Tibial nerve (tissue), 4 donors: Measurements from ENCODE around the gene ARIH2. TPM values are rescaled to one million over a fixed set of nuclear protein-coding genes. Genes with fewer than 3 reads are reported as not detected.
A peak's percentile ranks its signal among the peaks of the same experiment; 100 is the strongest.

ENCODE experiments used
- DNase-seq, 2 donors: peaks; one replicate each; pipeline ENCODE4 v3.0.0-alpha.2; 2019; ENCODE audit warnings: low spot score in 2 of 2
- H3K27ac ChIP-seq, 4 donors: fragments of 200-600 bp; sonication (generic) in 3 of 4; one replicate each; pipeline ENCODE4 v1.5.1; 2017 to 2019; ENCODE audit warnings: mild to moderate bottlenecking in 1 of 4
- H3K27me3 ChIP-seq, 2 donors: fragments of 200-600 bp; sonication (generic) in 1 of 2; one replicate each; pipeline versions ENCODE4 v1.5.1 to v1.6.0; 2017 to 2019
- H3K36me3 ChIP-seq, 3 donors: fragments of 200-600 bp; sonication (generic); one replicate each; pipeline ENCODE4 v1.5.1; 2018 to 2019
- H3K4me1 ChIP-seq, 4 donors: fragments of 200-600 bp; sonication (generic) in 3 of 4; one replicate each; pipeline ENCODE4 v1.5.1; 2017 to 2019
- H3K4me3 ChIP-seq, 4 donors: fragments of 200-600 bp; sonication (generic) in 3 of 4; one replicate each; pipeline ENCODE4 v1.5.1; 2017 to 2019; ENCODE audit warnings: mild to moderate bottlenecking in 1 of 4, moderate library complexity in 1 of 4
- H3K9me3 ChIP-seq, 4 donors: fragments of 200-600 bp; sonication (generic) in 3 of 4; one replicate each; pipeline ENCODE4 v1.5.1; 2017 to 2019
- EP300 ChIP-seq, 2 donors: sonication (generic); formaldehyde crosslinking; IDR thresholded peaks; one replicate each; pipeline ENCODE4 v1.6.1; 2017; ENCODE audit warnings: antibody characterized with exemption in 2 of 2, mild to moderate bottlenecking in 1 of 2
- POLR2A ChIP-seq, 2 donors: fragments of 450-650 bp; IDR thresholded peaks; one replicate each; pipeline ENCODE4 v1.6.1; 2017; ENCODE audit warnings: antibody characterized with exemption in 2 of 2, mild to moderate bottlenecking in 2 of 2, moderate library complexity in 2 of 2
- WGBS, 2 donors: methylation state at CpG; one replicate each; pipeline ENCODE4 v1.1.5; 2018; 5-methylcytosine and 5-hydroxymethylcytosine counted together
- total RNA-seq, 4 donors: library from RNA; depleted of rRNA; stranded (reverse); fragments of >200 nt; gene quantifications; one replicate each; pipeline ENCODE4 v1.1.0, GENCODE V29; 2016
- TF ChIP-seq, protein P1 (sequence below), 5 experiments: fragments of 200-600 bp in 3 of 5; fragments of 450-650 bp in 2 of 5; sonication (generic) in 3 of 5; IDR thresholded peaks; one replicate each; pipeline ENCODE4 v1.5.1; 2016 to 2019; ENCODE audit warnings: antibody characterized with exemption in 5 of 5, mild to moderate bottlenecking in 3 of 5, moderate library complexity in 2 of 5

ARIH2 gene
- 100 to 1,000 TPM in 2 of 4 donors, 10 to 100 TPM in 2; 68.8 to 115 (median 94.4) TPM for total RNA-seq

DNA sequence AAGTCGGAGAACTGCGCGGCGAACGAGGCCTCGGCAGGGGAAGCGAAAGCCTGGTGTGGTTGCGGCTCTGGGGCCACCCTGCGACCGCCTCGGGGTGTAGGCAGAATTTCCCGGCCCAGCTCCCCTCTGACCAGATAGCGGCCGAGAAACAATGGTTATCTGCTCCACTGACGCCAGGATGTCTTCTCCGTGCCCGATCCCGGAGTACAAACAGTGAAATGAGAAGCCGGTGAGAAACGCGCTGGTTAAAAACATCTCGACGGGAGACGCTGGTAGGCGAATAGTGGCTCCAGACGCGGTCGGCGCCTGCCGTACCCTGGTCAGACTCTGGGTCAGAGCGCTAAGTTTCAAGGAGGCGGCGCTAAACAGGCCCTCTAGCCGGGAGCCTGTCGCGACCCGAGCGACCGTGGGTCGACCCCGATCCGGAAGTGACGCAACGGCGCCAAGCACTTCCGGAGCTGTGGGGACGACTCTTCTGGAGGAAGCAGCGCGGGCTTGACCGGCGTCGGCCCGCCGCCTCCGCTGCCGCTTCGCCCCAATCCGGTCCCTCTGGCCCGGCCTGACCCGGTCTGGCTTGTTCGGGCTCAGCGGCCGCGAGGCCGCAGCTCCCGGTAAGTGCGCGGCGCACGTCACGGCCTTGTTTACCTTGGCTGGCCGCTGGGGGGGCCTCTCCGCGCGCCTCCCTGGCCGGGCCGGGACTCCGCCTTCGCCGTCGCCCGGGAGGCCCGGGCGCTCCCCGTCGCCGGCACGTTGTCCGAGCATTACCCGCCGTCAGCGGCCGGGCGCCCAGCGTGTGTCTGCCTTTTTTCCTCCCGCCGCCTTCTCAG lies at the start of gene ARIH2:
ARIH2 (plus strand) TSS at position 455 of the 827 bp plus-strand sequence. CDS start 8,717 bp downstream, outside the sequence.
- DNase-seq = peak; percentile 78 to 80
- Histone ChIP-seq H3K27ac (peak within 1 kb of the TSS; percentile 78 to 96 (median 96)), H3K4me3 (peak within 1 kb of the TSS; percentile 86 to 92 (median 88)), H3K36me3 (peaks cover 0 to 22% (median 0%) of the 10 kb centered on the region in 3 donors), H3K9me3 (no peaks in the 10 kb centered on the region), H3K27me3 (no peaks in the 10 kb centered on the region), H3K4me1 (peaks cover 0 to 45% (median 17%) of the 10 kb centered on the region in 4 donors)
- TF ChIP-seq POLR2A (IDR thresholded peaks at IDR 0.05) = peak in 1 of 2 donors; percentile 87
- TF ChIP-seq, protein P1, sequence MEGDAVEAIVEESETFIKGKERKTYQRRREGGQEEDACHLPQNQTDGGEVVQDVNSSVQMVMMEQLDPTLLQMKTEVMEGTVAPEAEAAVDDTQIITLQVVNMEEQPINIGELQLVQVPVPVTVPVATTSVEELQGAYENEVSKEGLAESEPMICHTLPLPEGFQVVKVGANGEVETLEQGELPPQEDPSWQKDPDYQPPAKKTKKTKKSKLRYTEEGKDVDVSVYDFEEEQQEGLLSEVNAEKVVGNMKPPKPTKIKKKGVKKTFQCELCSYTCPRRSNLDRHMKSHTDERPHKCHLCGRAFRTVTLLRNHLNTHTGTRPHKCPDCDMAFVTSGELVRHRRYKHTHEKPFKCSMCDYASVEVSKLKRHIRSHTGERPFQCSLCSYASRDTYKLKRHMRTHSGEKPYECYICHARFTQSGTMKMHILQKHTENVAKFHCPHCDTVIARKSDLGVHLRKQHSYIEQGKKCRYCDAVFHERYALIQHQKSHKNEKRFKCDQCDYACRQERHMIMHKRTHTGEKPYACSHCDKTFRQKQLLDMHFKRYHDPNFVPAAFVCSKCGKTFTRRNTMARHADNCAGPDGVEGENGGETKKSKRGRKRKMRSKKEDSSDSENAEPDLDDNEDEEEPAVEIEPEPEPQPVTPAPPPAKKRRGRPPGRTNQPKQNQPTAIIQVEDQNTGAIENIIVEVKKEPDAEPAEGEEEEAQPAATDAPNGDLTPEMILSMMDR (IDR thresholded peaks at IDR 0.05) = peak in 2 of 5 experiments; percentile 6 to 62
- peak; percentile 78 to 92 for TF ChIP-seq EP300 (IDR thresholded peaks at IDR 0.05)
- 0% methylated on average over 42 to 96 of the region's 97 CpGs for WGBS, 2 donors

DNA sequence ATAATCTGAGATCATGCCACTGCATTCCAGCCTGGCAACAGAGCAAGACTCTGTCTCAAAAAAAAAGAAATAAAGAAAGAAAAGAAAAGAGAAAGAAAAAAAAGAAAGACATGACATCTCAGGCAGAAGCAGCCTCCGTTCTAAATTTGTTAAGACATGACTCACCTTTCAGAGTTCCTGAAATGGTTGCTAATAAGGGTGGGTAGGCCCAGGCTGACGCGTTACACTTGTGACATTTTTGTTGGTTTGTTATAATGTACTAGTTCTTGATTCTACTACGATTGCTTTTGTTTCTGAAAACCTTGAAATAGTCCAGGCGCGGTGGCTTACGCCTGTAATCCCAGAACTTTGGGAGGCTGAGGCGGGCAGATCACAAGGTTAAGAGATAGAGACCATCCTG lies 41.0 kb upstream of the ARIH2 start:
- H3K27ac ChIP-seq = no peak overlapping the region
- H3K4me1 ChIP-seq = peaks cover 0 to 3% (median 0%) of the 10 kb centered on the region in 4 donors
- no peaks in the 10 kb centered on the region for H3K9me3 ChIP-seq
- no peak for DNase-seq
- TF ChIP-seq POLR2A (IDR thresholded peaks at IDR 0.05) (no peak), EP300 (IDR thresholded peaks at IDR 0.05) (no peak)
- TF ChIP-seq, protein P1 (IDR thresholded peaks at IDR 0.05) = no peak
- WGBS, 2 donors = 91 to 97% methylated on average over 8 of the region's 8 CpGs
- peaks cover 0 to 54% (median 0%) of the 10 kb centered on the region in 3 donors for H3K36me3 ChIP-seq
- no peaks in the 10 kb centered on the region for H3K27me3 ChIP-seq
- H3K4me3 ChIP-seq = no peak overlapping the region

DNA sequence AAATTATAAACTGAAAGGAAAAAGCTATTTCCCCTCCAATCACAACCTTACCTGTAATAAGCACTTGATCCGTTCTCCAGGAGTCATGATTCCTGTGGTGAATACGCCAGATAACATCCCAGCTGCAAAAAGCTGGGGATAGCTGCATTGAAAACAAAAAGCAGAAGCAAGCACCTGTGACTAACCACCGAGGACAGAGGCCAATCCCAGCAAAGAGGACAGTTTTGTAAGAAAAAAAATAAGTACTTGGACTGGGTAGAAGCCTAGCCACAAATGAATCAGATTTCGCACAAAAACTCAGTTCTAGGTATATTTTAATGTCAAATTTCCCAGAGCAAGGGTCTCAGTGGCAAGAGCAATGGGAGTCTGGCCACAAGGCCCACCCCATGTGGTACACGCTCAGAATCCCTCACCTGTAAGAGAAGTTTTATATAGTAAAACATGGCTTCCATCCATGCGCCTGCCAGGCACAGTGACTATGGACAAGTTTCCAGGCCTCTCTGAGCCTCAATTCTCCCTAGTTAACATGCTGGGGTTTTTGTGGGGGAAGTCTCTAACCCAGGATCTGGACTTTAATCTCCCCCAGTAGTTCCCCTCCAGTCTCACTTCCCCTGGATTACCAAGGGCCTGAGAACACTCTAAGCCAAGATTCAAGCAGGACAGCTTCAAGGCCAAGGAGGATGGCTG lies 39.2 kb upstream of the ARIH2 start:
- WGBS, 2 donors = 86 to 89% methylated on average over 6 of the region's 6 CpGs
- DNase-seq = no peak
- Histone ChIP-seq H3K4me1 (peaks cover 0 to 3% (median 0%) of the 10 kb centered on the region in 4 donors), H3K27me3 (no peaks in the 10 kb centered on the region), H3K36me3 (peaks cover 0 to 54% (median 0%) of the 10 kb centered on the region in 3 donors), H3K27ac (no peak overlapping the region), H3K4me3 (no peak overlapping the region), H3K9me3 (no peaks in the 10 kb centered on the region)
- TF ChIP-seq POLR2A (IDR thresholded peaks at IDR 0.05) = no peak
- TF ChIP-seq EP300 (IDR thresholded peaks at IDR 0.05) = no peak
- TF ChIP-seq, protein P1 (IDR thresholded peaks at IDR 0.05) = no peak

DNA sequence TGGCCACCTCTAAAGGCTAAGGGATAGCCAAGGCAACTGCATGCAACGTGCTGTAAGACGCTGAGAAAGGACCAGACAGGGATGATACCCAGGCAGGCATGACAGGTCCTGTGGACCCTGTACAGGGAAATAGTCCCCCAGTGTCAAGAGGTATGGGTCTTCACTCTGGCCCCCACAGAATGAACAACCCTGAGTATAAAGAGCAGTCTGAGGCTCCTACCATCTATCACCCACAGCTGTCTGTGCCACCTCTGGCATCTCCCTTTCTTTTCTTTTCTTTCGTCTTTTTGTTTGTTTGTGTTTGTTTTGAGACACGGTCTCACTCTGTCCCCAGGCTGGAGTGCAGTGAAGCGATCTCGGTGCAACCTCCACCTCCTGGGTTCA lies 38.7 kb upstream of the ARIH2 start:
- no peak overlapping the region for H3K4me3 ChIP-seq
- no peaks in the 10 kb centered on the region for H3K27me3 ChIP-seq
- H3K27ac ChIP-seq = no peak overlapping the region
- H3K4me1 ChIP-seq = peaks cover 0 to 3% (median 0%) of the 10 kb centered on the region in 4 donors
- peaks cover 0 to 54% (median 0%) of the 10 kb centered on the region in 3 donors for H3K36me3 ChIP-seq
- 83 to 92% methylated on average over 6 of the region's 6 CpGs for WGBS, 2 donors
- TF ChIP-seq POLR2A (IDR thresholded peaks at IDR 0.05) = no peak
- TF ChIP-seq EP300 (IDR thresholded peaks at IDR 0.05) = no peak
- TF ChIP-seq, protein P1 (IDR thresholded peaks at IDR 0.05) = no peak
- H3K9me3 ChIP-seq = no peaks in the 10 kb centered on the region
- no peak for DNase-seq
